GM21526 (cell line): Measurements from ENCODE around the gene ATCAY.
"Not testable (repeated sequence)": the region's sequence is repeated elsewhere in the genome, so short reads cannot be mapped to it uniquely, and the experiment has no call there.

Experiments used
- ATAC-seq: cut with Tn5 transposase; IDR thresholded peaks from one replicate; pipeline ENCODE4 v1.9.1; 2021; ENCODE audit warnings: moderate library complexity; ENCODE audit not compliant: unreplicated experiment, low FRiP score

The ATCAY gene

DNA sequence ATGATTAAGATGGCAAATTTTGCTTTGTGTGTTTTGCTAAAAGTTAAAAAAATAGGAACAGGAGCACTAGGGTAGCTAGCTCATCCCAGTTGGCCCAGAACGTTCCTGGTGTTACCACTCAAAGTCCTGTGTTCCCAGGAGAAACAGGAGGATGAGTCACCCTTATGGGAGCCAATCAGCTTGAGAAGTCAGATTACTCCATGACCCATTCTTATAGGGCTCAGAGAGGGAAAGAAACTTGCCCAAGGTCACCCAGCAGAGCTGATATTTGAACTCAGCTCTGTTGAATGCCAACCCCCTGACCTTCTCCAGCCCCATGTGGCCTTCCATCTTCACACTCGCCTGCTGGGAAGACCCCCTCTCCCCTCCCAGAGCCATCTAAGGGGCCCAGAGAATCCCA lies 65.4 kb downstream of the ATCAY start:
- ATAC-seq: no peak

DNA sequence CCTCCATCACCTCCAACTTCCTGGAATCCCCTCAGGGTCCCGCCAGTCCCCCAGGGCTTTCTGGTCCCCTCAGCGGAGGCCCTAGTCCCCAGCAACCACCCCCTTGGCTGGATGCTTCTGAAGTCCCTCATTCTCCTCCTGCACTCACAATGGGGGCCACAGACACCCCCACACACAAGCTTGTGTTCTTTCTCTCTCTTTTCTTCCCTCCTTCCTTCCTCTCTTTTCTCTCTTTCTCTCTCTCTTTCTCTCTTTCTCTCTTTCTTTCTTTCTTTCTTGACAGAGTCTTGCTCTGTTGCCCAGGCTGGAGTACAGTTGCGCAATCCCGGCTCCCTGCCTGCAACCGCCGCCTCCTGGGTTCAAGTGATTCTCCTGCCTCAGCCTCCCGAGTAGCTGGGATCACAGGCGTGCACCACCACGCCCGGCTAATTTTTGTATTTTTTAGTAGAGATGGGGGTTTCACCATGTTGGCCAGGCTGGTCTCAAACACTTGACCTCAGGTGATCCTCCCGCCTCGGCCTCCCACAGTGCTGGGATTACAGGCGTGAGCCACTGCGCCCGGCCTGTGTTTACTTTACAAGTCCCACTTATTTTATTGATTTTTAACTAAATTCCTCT lies 66.9 kb downstream of the ATCAY start:
- ATAC-seq: not testable (repeated sequence)

DNA sequence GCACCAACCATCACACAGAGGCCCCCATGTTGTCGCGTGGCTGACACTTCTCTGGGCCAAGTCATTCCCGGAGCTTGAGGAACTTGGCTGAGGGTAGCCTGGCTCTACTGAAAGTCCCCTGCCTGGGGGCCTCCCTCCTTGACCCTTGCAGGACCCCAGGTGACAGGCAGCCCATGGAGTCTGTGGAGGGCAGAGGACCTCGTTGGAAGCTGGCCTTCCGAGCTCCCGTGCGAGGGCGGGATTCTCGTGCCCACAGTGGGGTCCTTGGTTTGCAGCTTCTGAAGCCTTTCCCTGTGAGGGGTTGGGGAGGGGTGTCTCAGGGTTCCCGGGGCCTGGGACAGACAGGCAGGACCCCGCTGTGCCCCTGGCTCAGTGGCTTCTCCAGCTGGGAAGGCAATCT lies 68.8 kb downstream of the ATCAY start:
- no peak for ATAC-seq

DNA sequence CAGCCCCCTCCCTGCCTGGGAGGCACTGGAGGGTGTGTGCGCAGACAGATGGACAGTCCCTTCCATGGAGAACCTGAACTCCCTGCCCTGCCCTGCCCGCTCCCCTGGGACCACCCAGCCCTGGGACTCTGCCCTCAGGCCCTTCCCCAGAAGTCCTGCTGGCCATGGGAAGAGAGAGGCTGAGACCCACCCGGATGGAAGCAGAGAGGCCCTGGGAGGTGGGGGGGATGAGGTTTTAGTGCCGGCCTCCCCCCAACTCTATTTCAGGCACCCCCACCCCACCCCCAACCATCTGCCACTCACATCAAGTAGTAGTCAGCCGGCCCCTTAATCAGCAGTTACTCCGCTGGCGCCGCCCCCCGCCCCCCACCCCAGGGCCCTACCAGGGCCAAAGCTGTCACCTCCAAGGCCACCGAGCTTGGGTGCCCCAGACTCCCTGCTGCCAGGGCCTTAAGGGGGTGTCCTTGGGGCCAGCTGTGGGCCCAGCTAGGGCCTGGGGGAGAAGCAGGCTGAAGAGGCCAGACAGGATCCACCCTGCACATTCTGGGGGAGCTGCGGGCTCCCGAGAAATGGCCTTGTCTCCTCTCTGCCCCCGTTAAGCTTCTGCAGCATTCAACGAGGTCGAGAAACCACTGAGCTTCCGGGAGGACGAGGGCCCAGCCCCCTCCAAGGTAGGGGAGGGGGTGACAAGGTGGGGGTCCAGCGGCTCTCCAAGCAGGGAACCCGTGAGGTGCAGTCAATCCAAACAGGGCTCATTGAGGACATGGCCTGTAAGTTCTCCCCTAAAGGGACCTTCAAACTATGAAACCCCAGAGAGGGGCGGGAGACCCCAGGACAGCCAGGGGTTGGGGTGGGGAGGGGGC lies 69.7 kb downstream of the ATCAY start:
- no peak for ATAC-seq

DNA sequence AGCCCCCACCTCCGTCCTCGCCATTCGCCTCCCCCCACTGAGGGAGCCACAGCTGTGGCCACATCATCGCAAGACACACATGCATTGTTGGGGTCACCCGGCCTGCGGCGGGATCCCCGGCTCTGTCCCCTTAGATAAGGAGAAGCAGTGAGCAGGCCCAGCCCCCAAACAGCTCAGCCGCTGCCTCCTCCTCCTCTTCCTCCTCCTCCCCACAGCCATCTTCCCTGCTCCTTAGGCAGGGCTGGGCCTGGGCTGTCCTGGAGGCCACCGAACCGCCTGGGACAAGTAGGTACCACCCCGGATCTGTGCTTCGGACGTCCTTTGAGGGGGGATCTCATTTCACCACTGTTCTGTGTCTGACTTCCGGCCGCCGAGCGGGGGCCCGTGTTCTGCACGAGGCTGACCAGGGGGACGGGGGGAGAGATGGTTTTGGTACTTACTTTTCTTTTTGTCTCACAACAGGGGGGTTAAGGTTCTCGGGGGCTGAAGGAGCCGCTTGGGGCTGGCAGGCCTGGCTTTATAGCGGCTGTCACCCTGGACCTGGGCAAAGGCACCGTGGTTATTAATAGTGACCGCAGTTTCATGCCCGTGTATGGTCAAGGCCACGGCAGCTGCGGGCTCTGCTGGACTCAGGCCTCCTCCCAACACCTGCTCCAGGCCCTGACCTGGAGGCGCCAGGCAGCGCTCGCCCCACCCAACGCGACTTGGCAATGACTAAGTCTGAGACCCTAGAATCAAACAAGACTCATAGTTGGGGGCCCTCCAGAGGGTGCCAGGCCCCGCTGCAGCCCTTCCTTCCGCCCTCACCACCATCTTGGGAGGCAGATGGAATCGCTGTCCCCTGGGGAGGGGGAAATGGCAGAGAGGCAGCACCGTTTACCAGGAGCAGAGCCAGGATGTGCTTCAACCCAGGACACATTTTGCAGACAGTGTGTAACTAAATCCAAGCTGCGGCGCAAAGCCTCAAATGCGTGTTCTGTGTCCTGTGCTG lies 70.7 kb downstream of the ATCAY start:
- no peak for ATAC-seq

DNA sequence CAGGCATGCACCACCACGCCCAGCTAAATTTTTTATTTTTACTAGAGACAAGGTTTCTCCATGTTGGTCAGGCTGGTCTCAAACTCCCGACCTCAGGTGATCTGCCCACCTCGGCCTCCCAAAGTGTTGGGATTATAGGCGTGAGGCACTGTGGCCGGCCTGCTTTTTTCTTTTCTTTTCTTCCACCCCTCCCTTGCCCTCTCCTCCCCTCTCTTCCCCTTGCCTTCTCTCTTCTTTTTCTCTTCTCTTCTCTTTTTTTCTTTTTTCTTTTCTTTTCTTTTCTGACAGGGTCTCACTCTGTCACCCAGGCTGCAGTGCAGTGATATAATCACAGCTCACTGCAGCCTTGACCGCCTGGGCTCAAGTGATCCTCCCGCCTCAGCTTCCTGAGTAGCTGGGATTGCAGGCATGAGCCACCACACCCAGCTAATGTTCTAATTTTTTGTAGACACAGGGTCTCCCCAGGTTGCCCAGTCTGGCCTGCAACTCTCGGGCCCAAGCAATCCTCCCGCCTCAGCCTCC lies 72.3 kb downstream of the ATCAY start:
- not testable (repeated sequence) for ATAC-seq

DNA sequence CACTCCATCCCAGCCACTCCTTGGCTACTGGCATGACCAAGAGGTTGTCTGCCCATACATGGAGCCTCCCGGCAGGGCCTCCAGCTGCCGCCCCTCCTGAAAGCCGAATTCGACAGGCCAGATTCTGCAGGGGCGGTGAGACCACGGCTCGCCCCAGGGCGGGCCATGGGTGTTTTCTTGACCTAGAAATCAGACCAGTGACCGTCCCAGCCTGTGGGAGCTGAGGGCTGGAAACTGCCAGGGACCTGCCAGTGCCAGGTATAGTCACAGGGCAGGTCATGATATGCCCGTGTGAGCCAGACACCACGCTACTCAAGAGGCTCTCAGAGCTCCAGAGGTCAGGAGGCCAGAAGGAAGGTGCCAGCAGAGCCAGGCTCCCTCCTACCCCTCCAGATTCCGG lies 73.6 kb downstream of the ATCAY start:
- ATAC-seq: no peak

DNA sequence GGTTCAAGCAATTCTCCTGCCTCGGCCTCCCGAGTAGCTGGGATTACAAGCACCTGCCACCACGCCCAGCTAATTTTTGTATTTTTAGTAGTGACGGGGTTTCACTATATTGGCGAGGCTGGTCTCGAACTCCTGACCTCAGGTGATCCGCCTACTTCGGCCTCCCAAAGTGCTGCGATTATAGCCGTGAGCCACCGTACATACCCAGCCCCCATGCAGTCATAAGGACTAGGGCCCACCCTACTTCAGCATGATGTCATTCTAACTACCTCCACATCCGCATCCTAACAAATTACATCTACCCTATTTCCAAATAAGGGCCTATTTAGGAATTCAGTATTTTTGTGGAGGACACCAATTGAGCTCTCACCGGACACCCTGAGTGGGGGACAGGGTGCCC lies 74.8 kb downstream of the ATCAY start:
- not testable (repeated sequence) for ATAC-seq

DNA sequence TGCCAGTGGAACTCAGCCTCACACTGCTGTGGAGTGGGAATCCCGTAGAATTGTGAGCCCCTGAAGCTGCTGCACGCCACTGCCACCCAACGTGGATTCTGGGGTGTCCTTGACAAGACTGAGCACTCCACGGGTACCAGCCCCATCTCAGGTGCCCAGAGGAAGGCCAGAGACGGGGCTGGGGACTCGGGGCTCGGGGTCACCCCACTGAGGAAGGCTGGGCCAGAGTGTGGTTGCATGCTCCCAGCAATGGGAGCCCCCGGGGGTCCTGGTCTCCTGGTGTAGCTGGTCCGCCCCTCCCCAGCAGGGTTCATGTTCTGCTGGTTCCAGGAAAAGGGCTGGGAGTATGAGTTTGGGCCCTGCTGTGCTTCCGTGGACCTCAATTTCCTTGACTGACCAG lies 75.2 kb downstream of the ATCAY start:
- ATAC-seq: no peak

DNA sequence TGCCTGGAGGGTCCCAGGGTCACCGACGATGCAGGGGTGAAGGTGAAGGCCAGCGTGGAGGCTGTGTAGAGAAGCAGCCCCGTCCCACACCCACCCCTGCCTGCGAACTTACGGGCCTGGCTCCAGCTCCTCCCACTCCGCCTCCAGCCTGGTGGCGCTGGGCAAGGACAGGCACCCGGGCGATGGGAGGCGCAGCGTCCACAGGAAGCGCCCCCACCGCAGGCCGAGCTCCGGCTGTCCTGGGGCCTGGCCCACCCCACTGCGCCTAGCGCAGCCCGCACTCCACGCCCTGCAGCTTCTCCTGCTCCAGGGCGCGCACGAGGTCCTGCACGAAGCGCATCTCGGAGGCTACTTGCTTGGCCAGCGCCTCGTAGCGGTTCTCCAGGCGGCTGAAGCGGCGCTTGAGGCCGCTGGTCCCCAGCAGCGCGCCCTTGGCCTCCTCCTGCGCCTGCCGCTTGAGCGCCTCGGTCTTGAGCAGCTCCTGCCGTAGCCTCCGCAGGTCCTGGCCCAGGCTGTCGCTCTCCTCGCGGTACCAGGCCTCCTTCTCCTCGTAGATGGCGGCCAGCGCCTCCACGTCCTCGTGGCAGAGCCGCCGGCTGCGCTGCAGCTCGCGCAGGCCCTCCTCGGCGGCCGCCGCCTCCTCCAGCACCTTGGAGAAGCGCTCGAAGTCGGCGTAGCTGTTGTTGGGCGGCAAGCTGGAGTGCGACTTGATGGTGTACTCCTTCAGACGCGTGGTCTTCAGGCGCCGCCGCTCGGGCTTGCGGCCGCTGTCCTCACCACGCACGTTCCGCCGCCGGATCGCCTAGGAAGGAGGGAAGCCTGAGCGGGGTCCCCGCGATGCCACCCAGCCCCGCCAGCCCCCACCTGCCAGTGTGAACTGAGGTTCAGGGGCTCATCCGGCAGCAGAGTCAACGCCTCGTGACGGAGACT lies 78.6 kb downstream of the ATCAY start:
- no peak for ATAC-seq

DNA sequence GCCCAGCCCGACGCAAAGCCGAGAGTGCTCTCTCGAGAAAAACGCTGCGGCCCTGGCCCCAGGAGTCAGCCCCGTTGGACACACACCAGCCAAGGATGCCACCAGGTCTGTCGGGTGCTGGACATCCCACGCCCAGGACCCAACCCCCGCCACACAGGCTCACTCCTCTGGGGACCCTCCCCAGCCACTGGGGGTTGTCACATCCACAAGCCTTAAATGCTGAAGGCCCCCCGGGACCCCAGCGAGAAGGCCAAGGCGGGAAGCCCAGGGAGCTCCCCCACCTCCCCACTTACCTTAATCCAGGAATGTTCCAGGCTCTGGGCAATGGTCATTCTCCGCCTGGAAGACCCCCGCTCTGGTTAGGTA lies 79.3 kb downstream of the ATCAY start:
- ATAC-seq: no peak

DNA sequence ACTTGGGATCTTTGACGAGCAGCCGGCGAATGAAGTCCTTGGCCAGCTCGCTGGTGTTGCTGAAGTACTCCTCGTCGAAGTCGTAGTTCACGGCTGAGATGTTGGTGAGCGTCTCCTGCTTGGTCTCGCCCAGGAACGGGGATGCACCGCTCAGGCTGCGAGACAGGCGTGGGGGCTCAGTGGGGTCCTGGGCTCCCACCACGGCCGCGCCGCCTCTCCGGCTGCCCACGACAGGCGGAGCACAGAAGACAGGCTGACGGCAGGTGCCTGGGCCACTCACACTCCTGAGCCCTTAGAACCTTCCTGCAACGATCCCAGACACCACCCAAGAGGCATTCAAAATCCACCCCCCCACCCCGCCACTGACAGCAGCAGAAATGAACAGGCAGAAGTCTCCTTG lies 80.5 kb downstream of the ATCAY start:
- ATAC-seq: no peak

DNA sequence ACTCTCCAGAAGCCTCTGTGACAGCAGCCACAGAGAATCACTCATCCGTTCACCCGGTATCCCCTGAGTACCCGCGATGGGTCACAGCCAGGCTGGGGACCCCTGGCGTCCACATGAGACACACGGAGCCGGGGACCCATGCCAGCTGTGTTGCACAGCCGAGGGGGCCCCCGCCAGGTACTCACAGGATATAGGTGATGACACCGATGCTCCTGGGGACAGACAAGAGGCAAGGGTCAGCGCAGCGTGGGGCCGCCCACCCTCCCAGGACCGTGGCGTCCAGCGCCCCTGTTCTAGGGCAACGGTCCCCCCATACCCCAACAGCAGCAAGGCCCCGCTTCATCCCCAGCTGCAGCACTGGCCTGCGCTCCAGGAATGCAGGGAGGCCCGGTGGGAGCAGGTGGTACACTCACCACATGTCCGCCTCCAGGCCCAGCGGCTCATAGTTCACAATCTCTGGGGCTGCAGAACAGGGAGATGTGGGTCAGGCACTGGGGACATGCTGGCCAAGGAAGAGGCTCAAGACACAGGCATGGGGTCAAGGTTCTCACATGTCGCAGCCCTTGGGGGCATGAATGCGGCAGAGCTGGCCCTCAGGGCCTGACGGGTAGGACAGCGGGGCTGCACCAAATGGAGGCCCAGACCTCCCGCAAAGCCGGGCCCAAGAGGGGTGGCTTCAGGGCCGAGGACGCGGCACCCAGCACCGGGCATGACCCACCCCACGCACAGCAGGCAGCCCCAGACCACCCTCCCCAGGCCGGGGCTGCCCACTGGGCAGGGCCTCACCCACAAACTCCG lies 83.2 kb downstream of the ATCAY start:
- no peak for ATAC-seq

DNA sequence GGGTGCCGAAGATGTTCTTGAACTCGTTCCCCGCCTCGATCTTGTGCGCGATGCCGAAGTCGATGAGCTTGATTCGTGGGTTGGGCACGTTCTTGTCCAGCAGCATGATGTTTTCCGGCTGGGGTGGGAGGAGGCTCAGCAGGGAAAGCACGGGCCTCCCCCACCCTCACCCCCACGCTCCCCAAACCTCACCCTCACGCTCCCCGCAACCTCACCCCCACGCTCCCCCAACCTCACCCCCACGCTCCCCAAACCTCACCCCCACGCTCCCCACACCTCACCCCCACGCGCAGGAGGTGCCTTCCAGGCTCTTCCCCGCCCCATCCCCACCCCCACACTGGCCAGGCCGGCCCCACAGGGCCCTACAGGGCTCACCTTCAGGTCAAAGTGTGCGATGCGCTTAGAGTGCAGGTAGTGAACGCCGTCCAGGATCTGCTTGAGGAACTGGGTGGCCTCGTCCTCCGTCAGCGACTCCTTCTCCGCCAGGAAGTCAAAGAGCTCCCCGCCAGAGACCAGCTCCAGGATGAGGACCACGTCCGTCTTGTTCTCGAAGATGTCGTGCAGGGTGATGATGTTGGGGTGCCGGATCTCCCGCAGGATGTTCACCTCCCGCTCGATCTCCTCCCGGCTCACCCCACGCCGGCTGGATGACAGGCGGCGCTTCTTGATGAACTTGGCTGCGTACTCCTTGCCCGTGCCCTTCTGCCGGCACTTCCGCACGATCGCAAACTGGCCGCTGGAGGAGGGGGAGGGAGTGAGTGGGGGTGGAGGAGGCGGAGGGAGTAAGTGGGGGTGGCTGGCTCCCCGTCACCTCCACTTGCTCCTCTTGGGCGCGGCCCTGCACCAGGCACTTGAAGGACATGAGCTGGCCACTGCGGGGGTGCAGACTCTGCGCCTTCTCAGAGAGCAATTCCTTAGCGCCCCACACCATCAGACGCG lies 84.0 kb downstream of the ATCAY start:
- ATAC-seq: no peak

DNA sequence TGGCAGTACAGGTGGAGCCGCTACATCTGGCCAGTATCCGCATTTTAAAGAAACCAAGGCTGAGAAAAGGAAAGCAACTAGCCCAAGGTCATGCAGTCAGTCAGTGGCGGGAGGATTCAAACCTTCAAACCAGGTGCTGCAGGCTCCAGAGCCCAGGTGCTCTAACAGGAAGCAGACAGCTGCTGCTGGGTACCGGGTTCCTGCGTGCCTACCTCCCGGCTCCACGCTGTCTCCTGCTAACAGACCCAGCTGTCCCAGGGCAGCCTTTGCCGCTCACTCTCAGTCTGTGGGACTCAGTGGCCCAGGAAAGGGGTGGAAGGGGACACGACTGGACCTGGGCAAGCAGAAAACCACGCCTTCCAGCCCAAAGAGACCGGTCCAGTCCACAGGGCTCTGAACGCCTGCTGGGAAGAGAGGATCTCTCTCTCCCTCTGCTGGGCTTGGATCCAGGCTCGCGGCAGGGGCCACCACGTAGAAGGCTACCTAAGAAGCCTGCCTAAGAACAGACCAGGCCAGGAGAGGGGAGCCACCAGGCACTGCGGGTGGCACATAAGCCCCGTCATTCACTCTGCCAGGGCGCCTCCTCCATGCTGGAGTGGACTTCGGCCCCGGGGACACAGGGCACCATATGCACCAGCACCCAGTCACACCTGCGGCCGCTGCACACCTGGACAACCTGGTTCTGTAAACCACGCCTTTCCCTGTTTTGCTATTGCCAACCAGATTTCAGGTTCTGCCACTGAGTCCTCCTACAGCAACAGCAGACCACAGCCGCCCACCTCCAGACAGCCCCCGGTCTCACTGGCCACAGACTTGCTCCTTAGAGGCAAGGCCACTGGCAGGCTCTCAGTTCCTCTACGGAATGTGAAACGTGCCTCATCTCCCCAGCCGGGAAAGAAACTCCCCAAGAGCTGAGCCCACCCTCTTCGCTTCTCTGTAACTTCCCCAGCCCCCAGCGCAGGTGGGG lies 85.8 kb downstream of the ATCAY start:
- no peak for ATAC-seq

DNA sequence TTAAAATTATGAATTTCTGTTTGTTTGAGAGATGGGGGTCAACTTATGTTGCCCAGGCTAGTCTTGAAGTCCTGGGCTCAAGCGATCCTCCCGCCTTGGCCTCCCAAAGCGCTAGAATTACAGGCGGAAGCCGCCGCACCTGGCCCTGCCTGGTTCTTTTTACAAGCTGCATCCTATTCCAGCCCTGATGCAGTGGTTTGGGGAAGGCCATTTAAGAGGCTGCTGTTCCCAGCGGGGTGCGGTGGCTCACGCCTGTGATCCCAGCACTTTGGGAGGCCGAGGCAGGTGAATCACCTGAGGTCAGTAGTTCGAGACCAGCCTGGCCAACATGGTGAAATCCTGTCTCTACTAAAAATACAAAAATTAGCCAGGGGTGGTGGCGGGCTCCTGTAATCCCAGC lies 87.5 kb downstream of the ATCAY start:
- ATAC-seq: not testable (repeated sequence)
